Ovary (tissue), 9 donors: ENCODE results near the gene NRCAM. TPM values are rescaled to one million over a fixed set of nuclear protein-coding genes. Genes with fewer than 3 reads are reported as not detected.

Experiments used
- DNase-seq, 5 donors: peaks; one replicate each; pipeline ENCODE4 v3.0.0-alpha.2; 2019 to 2020
- H3K27ac ChIP-seq, 2 donors: fragments of 200-600 bp; one replicate each; pipeline versions ENCODE4 v1.5.1 to v1.8.0; 2019 to 2022
- H3K27me3 ChIP-seq: fragments of 200-600 bp; one replicate; pipeline ENCODE4 v1.8.0; 2022
- H3K36me3 ChIP-seq: fragments of 200-600 bp; sonication (generic); one replicate; pipeline ENCODE4 v1.5.1; 2019
- H3K4me1 ChIP-seq: one replicate; pipeline ENCODE4 v1.8.1; 2013; ENCODE audit warnings: mild to moderate bottlenecking, moderate library complexity; ENCODE audit not compliant: insufficient read depth
- H3K4me3 ChIP-seq: fragments of 200-600 bp; sonication (generic); one replicate; pipeline ENCODE4 v1.5.1; 2017
- H3K9me3 ChIP-seq, 2 donors: fragments of 200-600 bp in 1 of 2; sonication (generic) in 1 of 2; one replicate each; pipeline versions ENCODE4 v1.5.1 to v1.8.1; 2013 to 2019; ENCODE audit warnings: mild to moderate bottlenecking in 1 of 2, moderate library complexity in 1 of 2
- CTCF ChIP-seq, 3 donors: fragments of 450-650 bp in 2 of 3; fragments of 200-600 bp in 1 of 3; IDR thresholded peaks; one replicate each; pipeline versions ENCODE4 v1.5.1 to v1.8.0; 2016 to 2022; ENCODE audit warnings: antibody characterized with exemption in 3 of 3, mild to moderate bottlenecking in 1 of 3
- EP300 ChIP-seq: sonication (generic); formaldehyde crosslinking; IDR thresholded peaks from one replicate; pipeline ENCODE4 v1.6.1; 2017; ENCODE audit warnings: antibody characterized with exemption
- POLR2A ChIP-seq: fragments of 450-650 bp; IDR thresholded peaks from one replicate; pipeline ENCODE4 v1.6.1; 2017; ENCODE audit warnings: antibody characterized with exemption, mild to moderate bottlenecking, moderate library complexity
- WGBS, 3 donors: extraction: QIAGEN DNeasy Blood & Tissue Kit in 1 of 3; methylation state at CpG; one replicate each; pipeline versions ENCODE4 v1.1.5 to v1.1.7; 2013 to 2017; 5-methylcytosine and 5-hydroxymethylcytosine counted together
- intact Hi-C, 4 donors: fragments of 100-400 bp; cut with DNase I; formaldehyde crosslinking; loops; one replicate each; pipeline versions ENCODE4 v1.11.0 to v1.15.1; 2022 to 2023
- polyA plus RNA-seq, 2 donors: library from polyadenylated mRNA; stranded (reverse); fragments of 200-250 nt in 1 of 2; fragments of 350-450 nt in 1 of 2; fragmentation: Illumina TruSeq in 1 of 2; extraction: RNeasy Lipid Tissue Mini Kit (QIAGEN cat#74804) in 1 of 2; gene quantifications; one replicate each; pipeline ENCODE4 v1.2.3, GENCODE V29; 2013 to 2014
- total RNA-seq, 7 donors: library from RNA; depleted of rRNA in 2 of 7; stranded (reverse); fragments of >200 nt in 2 of 7; fragmentation: NEBNext Ultra II Directional in 3 of 7; extraction: Animal tissue kit (Norgen Biotek cat#: 25700) in 3 of 7; gene quantifications; one replicate each; pipeline versions ENCODE4 v1.1.0 to v1.2.4, GENCODE V29; 2016 to 2023
- donor health status: DM: no; HTN: no; CAD: no; lungs with moderate emphysema.
- donor health status: DM: no; HTN: no; CAD: no.
- donor health status: Bipolar disorder and iron deficiency.
- donor health status: DM: yes; HTN: yes; CAD: no.
- donor health status: DM: no; HTN: no; CAD: no.
- donor health status: DM: yes; HTN: yes; CAD: no.

Gene NRCAM
- total and polyA plus RNA-seq, 9 donors = 0.61 to 14.8 (median 2.8) TPM

- Histone ChIP-seq H3K27ac (no peak overlapping the region), H3K36me3 (no peaks in the 10 kb centered on the region), H3K4me1 (peaks cover 4% of the 10 kb centered on the region), H3K27me3 (no peaks in the 10 kb centered on the region), H3K4me3 (peak overlapping the region; percentile 21), H3K9me3 (no peaks in the 10 kb centered on the region)
- TF ChIP-seq POLR2A = no peak
- no peak for TF ChIP-seq CTCF (IDR thresholded peaks at IDR 0.05)
- no peak for TF ChIP-seq EP300
- 12 to 20% (median 13%) methylated on average over 19 of the region's 19 CpGs for WGBS, 3 donors
- intact Hi-C loops = no loop called here
- no peak for DNase-seq
Observed at GRCh38 chr7:108456845-108457540, 757 bp upstream of the NRCAM start.

DNA sequence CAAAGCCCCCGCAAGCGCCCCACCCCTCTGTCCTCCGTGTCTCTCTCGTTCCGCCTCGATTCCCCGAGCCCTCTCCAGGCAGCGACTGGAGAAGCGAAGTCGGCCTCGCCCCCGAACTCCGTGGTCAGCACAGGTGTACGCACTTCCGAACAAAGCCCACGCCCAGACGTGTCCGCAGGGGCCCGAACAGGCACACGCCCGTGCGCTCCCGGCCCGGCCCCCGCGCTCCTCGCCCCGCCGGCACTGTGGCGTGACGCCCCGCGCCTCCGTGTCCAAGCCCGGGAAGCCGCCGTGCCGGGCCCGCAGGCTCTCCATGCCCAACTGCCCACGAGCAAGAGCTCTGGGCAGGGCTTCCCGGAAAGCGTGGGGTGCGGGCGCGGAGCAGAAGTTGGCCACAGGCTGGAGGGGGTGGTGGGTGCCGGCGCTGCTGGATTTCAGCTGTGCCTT, 662 bp downstream of the NRCAM start:
- Histone ChIP-seq H3K27me3 (no peaks in the 10 kb centered on the region), H3K36me3 (no peaks in the 10 kb centered on the region), H3K4me3 (peak overlapping the region; percentile 21), H3K4me1 (peaks cover 4% of the 10 kb centered on the region), H3K9me3 (no peaks in the 10 kb centered on the region), H3K27ac (no peak overlapping the region)
- intact Hi-C loops = no loop called here
- peak in 2 of 5 donors; percentile 34 to 36 for DNase-seq
- no peak for TF ChIP-seq EP300
- no peak for TF ChIP-seq CTCF (IDR thresholded peaks at IDR 0.05)
- WGBS, 3 donors = 0 to 1% methylated on average over 44 to 47 of the region's 47 CpGs; no CpG with 5 or more reads in 1 of the 3 donors

- 0 to 1% (median 0%) methylated on average over 47 to 72 of the region's 72 CpGs for WGBS, 3 donors
- H3K9me3 ChIP-seq = no peaks in the 10 kb centered on the region
- H3K4me1 ChIP-seq = peaks cover 4% of the 10 kb centered on the region
- no peaks in the 10 kb centered on the region for H3K27me3 ChIP-seq
- H3K27ac ChIP-seq = no peak overlapping the region
- intact Hi-C loops = no loop called here
- TF ChIP-seq POLR2A (no peak), CTCF (IDR thresholded peaks at IDR 0.05) (no peak), EP300 (no peak)
- H3K36me3 ChIP-seq = no peaks in the 10 kb centered on the region
- H3K4me3 ChIP-seq = peak overlapping the region; percentile 21
- peak in 1 of 5 donors; percentile 19 for DNase-seq
Observed at GRCh38 chr7:108454674-108455550, 1.3 kb downstream of the NRCAM start.

DNA sequence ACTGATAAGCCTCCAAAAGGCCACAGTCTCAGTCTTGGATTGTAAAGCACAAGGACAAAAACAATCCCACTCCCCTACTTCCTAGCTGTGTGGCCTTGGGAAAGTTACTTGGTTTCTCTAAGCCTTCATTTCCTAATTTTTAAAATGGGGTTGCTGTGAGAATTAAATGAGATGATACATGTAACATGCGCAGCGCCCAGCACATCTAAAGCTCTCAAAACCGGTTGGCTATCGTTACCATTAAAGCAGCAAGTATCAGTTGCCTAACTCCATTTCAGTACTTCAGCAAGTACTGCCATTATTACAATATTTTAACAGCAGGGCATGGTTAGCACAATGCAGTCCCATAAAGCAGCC, 1.9 kb downstream of the NRCAM start:
- intact Hi-C loops = no loop called here
- DNase-seq = no peak
- Histone ChIP-seq H3K27ac (no peak overlapping the region), H3K9me3 (no peaks in the 10 kb centered on the region), H3K4me1 (peaks cover 4% of the 10 kb centered on the region), H3K36me3 (no peaks in the 10 kb centered on the region), H3K4me3 (no peak overlapping the region), H3K27me3 (no peaks in the 10 kb centered on the region)
- no peak for TF ChIP-seq EP300
- TF ChIP-seq POLR2A = no peak
- TF ChIP-seq CTCF (IDR thresholded peaks at IDR 0.05) = no peak
- WGBS, 3 donors = 44 to 53% (median 50%) methylated on average over 4 of the region's 4 CpGs
